Measurements from ENCODE around the gene PSEN1. TPM values are rescaled to one million over a fixed set of nuclear protein-coding genes. Genes with fewer than 3 reads are reported as not detected.
A peak's percentile ranks its signal among the peaks of the same experiment; 100 is the strongest.

PSEN1 gene
- total RNA-seq, 3 donors from 2014 or later, result 45.6 to 64.5 (median 63.2) TPM

DNA sequence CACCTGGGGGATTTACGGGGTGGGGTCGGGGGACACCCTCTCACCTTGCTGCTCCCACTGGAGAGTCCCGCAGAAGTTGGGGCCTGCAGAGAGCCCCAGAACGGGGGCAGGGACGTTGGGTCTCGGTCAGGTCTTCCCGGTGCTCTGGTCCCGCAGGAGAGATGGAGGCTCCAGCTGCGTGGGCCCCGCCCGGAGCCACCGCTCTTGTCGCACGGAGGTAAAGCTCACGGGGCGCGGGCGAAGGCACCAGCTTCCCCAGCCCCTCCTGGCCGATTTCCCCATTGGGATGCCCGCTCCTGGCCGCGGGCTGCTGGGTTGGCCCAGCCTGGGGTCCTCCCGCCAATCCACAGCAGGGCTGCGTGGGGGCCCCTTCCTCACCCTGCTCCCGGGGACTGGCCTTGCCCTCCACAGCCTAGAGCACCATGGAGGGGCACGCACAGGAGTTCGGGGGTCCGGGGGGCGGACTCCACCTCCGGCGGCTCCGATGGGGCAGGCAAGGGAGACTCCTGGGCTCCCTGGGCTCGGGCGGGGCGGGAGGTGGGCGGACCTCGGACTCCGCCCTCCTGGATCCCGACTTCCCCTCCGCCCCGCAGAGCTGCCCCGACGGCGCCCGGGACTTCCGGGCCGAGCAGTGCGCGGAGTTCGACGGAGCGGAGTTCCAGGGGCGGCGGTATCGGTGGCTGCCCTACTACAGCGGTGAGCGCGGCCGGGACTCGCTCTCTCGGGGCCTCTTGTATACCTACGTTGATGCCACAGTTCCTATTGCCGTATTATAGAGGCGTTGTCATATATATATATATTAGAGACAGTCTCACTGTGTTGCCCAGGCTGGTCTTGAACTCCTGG, 109.4 kb downstream of the PSEN1 start:
- intact Hi-C loops (cut with DNase I; ENCODE audit: low total_unique reads), result no loop called here
- TF ChIP-seq POLR2A (IDR thresholded peaks at IDR 0.05) (no peak), POLR2AphosphoS5 (IDR thresholded peaks at IDR 0.05) (no peak)
- TF ChIP-seq, protein P1, sequence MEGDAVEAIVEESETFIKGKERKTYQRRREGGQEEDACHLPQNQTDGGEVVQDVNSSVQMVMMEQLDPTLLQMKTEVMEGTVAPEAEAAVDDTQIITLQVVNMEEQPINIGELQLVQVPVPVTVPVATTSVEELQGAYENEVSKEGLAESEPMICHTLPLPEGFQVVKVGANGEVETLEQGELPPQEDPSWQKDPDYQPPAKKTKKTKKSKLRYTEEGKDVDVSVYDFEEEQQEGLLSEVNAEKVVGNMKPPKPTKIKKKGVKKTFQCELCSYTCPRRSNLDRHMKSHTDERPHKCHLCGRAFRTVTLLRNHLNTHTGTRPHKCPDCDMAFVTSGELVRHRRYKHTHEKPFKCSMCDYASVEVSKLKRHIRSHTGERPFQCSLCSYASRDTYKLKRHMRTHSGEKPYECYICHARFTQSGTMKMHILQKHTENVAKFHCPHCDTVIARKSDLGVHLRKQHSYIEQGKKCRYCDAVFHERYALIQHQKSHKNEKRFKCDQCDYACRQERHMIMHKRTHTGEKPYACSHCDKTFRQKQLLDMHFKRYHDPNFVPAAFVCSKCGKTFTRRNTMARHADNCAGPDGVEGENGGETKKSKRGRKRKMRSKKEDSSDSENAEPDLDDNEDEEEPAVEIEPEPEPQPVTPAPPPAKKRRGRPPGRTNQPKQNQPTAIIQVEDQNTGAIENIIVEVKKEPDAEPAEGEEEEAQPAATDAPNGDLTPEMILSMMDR (IDR thresholded peaks at IDR 0.05), result no peak
- DNase-seq (ENCODE audit: low spot score in 2 of 2), result no peak
- Histone ChIP-seq H3K4me1 (no peaks in the 10 kb centered on the region), H3K27ac (peak overlapping the region; percentile 7 to 29), H3K4me3 (peak overlapping the region; percentile 44 to 81 (median 70)), H3K36me3 (no peaks in the 10 kb centered on the region), H3K27me3 (no peaks in the 10 kb centered on the region), H3K9me3 (no peaks in the 10 kb centered on the region)

DNA sequence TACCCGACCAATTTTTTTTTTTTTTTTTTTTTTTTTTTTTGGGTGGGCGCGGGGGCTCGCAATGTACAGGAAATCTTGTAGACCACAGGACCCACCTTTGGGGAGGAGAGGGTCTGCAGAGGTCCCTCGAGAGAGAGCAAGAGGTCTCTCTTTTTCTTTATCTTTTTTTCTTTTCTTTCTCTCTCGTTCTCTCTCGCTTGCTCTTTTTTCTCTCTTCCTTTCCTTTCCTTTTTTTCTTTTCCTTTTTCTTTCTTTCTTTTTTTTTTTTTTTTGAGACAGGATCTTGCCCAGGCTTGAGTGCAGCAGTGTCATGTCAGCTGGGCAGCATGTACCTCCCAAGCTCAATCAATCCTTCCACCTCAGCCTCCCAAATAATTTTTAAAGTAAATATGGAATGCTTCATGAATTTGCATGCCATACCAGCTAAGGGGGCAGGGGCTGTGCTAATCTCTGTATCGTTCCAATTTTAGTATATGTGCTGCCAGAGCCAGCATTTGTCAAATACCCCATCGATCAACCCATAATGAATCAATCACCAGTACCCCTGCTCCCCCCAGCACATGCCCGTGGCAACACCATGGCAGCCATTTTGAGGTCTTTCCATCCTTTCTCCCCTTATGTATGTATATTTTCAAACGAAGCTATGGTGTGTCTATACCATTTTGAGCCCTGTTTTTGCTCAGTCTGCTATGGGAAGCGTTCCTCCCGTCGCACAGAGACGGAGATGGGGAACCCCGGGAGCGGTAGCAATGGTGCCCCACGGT, 110.3 kb downstream of the PSEN1 start:
- TF ChIP-seq POLR2AphosphoS5 (IDR thresholded peaks at IDR 0.05) (no peak), POLR2A (IDR thresholded peaks at IDR 0.05) (no peak)
- TF ChIP-seq, protein P1 (IDR thresholded peaks at IDR 0.05), result no peak
- no peak for DNase-seq (ENCODE audit: low spot score in 2 of 2)
- peak overlapping the region; percentile 44 to 81 (median 70) for H3K4me3 ChIP-seq
- intact Hi-C loops (cut with DNase I; ENCODE audit: low total_unique reads), result no loop called here
- no peaks in the 10 kb centered on the region for H3K4me1 ChIP-seq
- H3K9me3 ChIP-seq, result no peaks in the 10 kb centered on the region
- no peaks in the 10 kb centered on the region for H3K27me3 ChIP-seq
- no peaks in the 10 kb centered on the region for H3K36me3 ChIP-seq
- peak overlapping the region in 1 of 2 donors; percentile 19 for H3K27ac ChIP-seq

DNA sequence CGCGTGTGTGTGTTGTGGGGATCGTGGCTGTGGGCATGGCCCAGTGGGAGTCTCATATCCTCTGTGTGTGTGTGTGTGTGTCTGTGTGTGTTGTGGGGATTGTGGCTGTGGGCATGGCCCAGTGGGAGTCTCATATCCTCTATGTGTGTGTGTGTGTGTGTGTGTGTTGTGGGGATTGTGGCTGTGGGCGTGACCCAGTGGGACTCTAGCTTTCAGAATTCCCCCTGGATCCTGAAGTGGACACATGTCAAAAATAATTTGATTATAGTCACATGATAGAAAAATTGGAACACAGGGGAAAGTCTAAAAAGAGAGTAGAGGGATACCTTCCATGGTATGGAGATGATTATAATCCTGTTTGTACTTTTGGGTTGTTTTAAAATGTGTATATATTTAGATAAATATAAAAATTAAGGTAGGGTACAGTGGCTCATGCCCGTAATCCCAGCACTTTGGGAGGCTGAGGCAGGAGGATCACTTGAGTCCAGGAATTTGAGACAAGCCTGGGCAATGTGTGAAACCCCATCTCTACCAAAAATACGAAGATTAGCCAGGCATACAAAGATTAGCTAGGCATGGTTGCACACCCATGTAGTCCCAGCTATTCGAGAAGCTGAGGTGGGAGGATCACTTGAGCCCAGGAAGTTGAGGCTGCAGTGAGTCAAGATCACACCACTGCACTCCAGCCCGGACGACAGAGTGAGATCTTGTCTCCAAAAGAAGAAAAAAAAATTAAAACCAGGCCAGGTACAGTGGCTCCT, 112.0 kb downstream of the PSEN1 start:
- peak overlapping the region in 1 of 2 donors; percentile 32 for H3K27ac ChIP-seq

GRCh38 chr14:73249108-73249507, 112.8 kb downstream of the PSEN1 start:
- intact Hi-C loops (cut with DNase I; ENCODE audit: low total_unique reads), result no loop called here
- no peaks in the 10 kb centered on the region for H3K27me3 ChIP-seq
- no peak overlapping the region for H3K4me3 ChIP-seq
- no peak overlapping the region for H3K27ac ChIP-seq
- DNase-seq (ENCODE audit: low spot score in 2 of 2), result no peak
- TF ChIP-seq POLR2A (IDR thresholded peaks at IDR 0.05), result no peak
- TF ChIP-seq, protein P1 (IDR thresholded peaks at IDR 0.05), result no peak
- TF ChIP-seq POLR2AphosphoS5 (IDR thresholded peaks at IDR 0.05), result no peak
- no peaks in the 10 kb centered on the region for H3K4me1 ChIP-seq
- H3K9me3 ChIP-seq, result no peaks in the 10 kb centered on the region
- no peaks in the 10 kb centered on the region for H3K36me3 ChIP-seq

More for the DNA sequence above, 112.0 kb downstream of the PSEN1 start:
- intact Hi-C loops (cut with DNase I; ENCODE audit: low total_unique reads), result no loop called here
- Histone ChIP-seq H3K4me3 (no peak overlapping the region), H3K36me3 (no peaks in the 10 kb centered on the region), H3K9me3 (no peaks in the 10 kb centered on the region), H3K27me3 (no peaks in the 10 kb centered on the region), H3K4me1 (no peaks in the 10 kb centered on the region)
- no peak for DNase-seq (ENCODE audit: low spot score in 2 of 2)
- TF ChIP-seq POLR2A (IDR thresholded peaks at IDR 0.05) (no peak), POLR2AphosphoS5 (IDR thresholded peaks at IDR 0.05) (no peak)
- TF ChIP-seq, protein P1 (IDR thresholded peaks at IDR 0.05), result no peak
